ENCODE measurements around the gene AGMO. TPM values are rescaled to one million over a fixed set of nuclear protein-coding genes. Genes with fewer than 3 reads are reported as not detected.

AGMO gene
- total and polyA plus RNA-seq, 2 of the 8 experiments (the other 6 are each of a cell fraction or from before 2014, with no cell fraction given), result 0.22 to 0.45 TPM

- Histone ChIP-seq H3K9me3 (ENCODE audit: insufficient read depth in 2 of 2, low read depth in 1 of 2, low read length in 1 of 2) (no peaks in the 10 kb centered on the region), H2AK5ac (ENCODE audit: low read depth, low read length) (no peak overlapping the region), H3K9ac (replicated peaks in 1 of 4; ENCODE audit: extremely low read depth in 1 of 4, low read depth in 3 of 4, low read length in 3 of 4) (no peak overlapping the region), H4K20me1 (replicated peaks in 1 of 2; ENCODE audit: control insufficient read depth in 1 of 2, insufficient read depth in 2 of 2, low read length in 2 of 2) (no peaks in the 10 kb centered on the region), H4K5ac (ENCODE audit: insufficient read length, low read depth, low read length) (no peak overlapping the region), H3K14ac (ENCODE audit: insufficient read length) (no peak overlapping the region), H3K23ac (ENCODE audit: insufficient read length) (no peak overlapping the region), H2AFZ (ENCODE audit: low read length) (no peak overlapping the region), H2BK20ac (ENCODE audit: low read length) (no peak overlapping the region), H3K23me2 (ENCODE audit: low read depth, low read length) (no peaks in the 10 kb centered on the region), H4K8ac (ENCODE audit: extremely low read depth, insufficient read depth, low read length) (no peak overlapping the region), H3K4ac (replicated peaks; ENCODE audit: insufficient read length, low read depth, low read length) (no peak overlapping the region), H2BK5ac (ENCODE audit: low read depth, low read length) (no peak overlapping the region), H3K4me2 (ENCODE audit: insufficient read depth in 1 of 2, low read depth in 2 of 2, low read length in 2 of 2) (no peak overlapping the region), H4K91ac (replicated peaks; ENCODE audit: insufficient read length, low read length) (no peak overlapping the region), H3K4me1 (replicated peaks in 1 of 4; ENCODE audit: control insufficient read depth in 3 of 4, insufficient read depth in 4 of 4, low read length in 3 of 4) (no peaks in the 10 kb centered on the region), H3K79me1 (ENCODE audit: low read depth, low read length) (no peaks in the 10 kb centered on the region), H2BK120ac (replicated peaks; ENCODE audit: low read depth, low read length) (no peak overlapping the region), H3K79me2 (ENCODE audit: control insufficient read depth in 1 of 2, insufficient read depth in 2 of 2, low read length in 2 of 2) (no peaks in the 10 kb centered on the region), H3K36me3 (ENCODE audit: control insufficient read depth in 2 of 4, insufficient read depth in 4 of 4, low read length in 3 of 4) (no peaks in the 10 kb centered on the region), H3K27me3 (replicated peaks in 1 of 4; ENCODE audit: control insufficient read depth in 3 of 4, extremely low read depth in 1 of 4, insufficient read depth in 3 of 4, low read length in 3 of 4) (no peaks in the 10 kb centered on the region), H3K18ac (ENCODE audit: extremely low read depth, low read length) (no peak overlapping the region), H3K27ac (ENCODE audit: low read depth, low read length) (no peak overlapping the region), H3K56ac (replicated peaks; ENCODE audit: insufficient read length, low read depth, low read length) (no peak overlapping the region), H3K4me3 (ENCODE audit: extremely low read depth in 1 of 4, insufficient read depth in 2 of 4, low read depth in 3 of 4, low read length in 4 of 4) (no peak overlapping the region), H2BK12ac (ENCODE audit: low read depth, low read length) (no peak overlapping the region), H2BK15ac (ENCODE audit: low read length) (no peak overlapping the region)
- no peak for FAIRE-seq
- ChIA-PET POLR2A (ENCODE audit: partially characterized antibody) (no interaction called here), CTCF (ENCODE audit: partially characterized antibody) (no interaction called here)
- WGBS, 2 experiments (ENCODE audit: extremely low coverage in 1 of 2, insufficient coverage in 1 of 2, insufficient read length in 1 of 2, insufficient replicate concordance in 2 of 2, low coverage in 1 of 2, low lambda C conversion rate in 2 of 2, missing lambda C conversion rate in 1 of 2), result 90% methylated on average over 1 of the region's 1 CpG; no CpG with 5 or more reads in 1 of the 2 experiments
- no peak for TF ChIP-seq KDM5A (IDR thresholded peaks at IDR 0.05; ENCODE audit: low read length)
- TF ChIP-seq SP1 (IDR thresholded peaks at IDR 0.05; ENCODE audit: low read depth, low read length), result no peak
- no peak for TF ChIP-seq CBX5 (IDR thresholded peaks at IDR 0.05; ENCODE audit: low read depth, low read length)
- no peak for TF ChIP-seq PHF8 (conservative IDR thresholded peaks at IDR 0.05; ENCODE audit: low read depth, low read length)
- TF ChIP-seq TEAD4 (IDR thresholded peaks at IDR 0.05; ENCODE audit: low read depth, low read length), result no peak
- TF ChIP-seq HDAC6 (IDR thresholded peaks at IDR 0.05; ENCODE audit: low read depth, low read length), result no peak
- no peak for TF ChIP-seq SP4 (IDR thresholded peaks at IDR 0.05; ENCODE audit: low read length)
- no peak for TF ChIP-seq RNF2 (IDR thresholded peaks at IDR 0.05; ENCODE audit: borderline replicate concordance, low read depth, low read length, missing control alignments, poor library complexity, severe bottlenecking)
- TF ChIP-seq POU5F1 (IDR thresholded peaks at IDR 0.05; ENCODE audit: low read depth, low read length), result no peak
- TF ChIP-seq RFX5 (IDR thresholded peaks at IDR 0.05; ENCODE audit: borderline replicate concordance, low read depth, low read length), result no peak
- DNase-seq (ENCODE audit: low read depth in 1 of 2, low spot score in 2 of 2), result no peak
These were observed 73.9 kb downstream of the AGMO start for GRCh38 chr7:15487896-15488295.
